ENCODE measurements around the gene SLITRK3. TPM values are rescaled to one million over a fixed set of nuclear protein-coding genes. Genes with fewer than 3 reads are reported as not detected.

Gene SLITRK3
- total RNA-seq, 1 donor from 2014 or later = 0.87 TPM

DNA sequence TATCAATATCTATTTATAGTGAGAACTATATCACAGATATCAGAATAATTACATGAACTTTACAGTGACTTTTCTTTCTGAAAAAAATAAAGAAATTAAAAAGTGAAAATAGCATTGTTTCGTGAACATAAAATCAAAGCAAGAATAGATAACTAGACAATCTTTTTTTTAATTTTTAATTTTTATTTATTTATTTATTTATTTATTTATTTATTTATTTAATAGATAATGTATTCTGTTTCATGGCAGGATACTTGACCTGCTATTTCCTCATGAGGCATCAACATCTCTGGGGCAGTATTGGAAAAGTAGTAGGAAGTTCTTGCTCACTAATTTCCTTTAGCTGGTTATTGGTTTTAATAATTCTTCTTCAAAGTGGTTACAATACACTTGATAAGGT lies 33.3 kb downstream of the SLITRK3 start:
- Mint-ChIP-seq H3K4me1 (no peaks in the 10 kb centered on the region), H3K36me3 (no peaks in the 10 kb centered on the region), H3K9me3 (peaks cover 17% of the 10 kb centered on the region), H3K27me3 (ENCODE audit: low read depth) (peaks cover 3% of the 10 kb centered on the region), H3K27ac (no peak overlapping the region), H3K4me3 (no peak overlapping the region)
- DNase-seq (ENCODE audit: low spot score in 2 of 2, unreplicated experiment in 2 of 2) = no peak
- TF ChIP-seq, protein P1, sequence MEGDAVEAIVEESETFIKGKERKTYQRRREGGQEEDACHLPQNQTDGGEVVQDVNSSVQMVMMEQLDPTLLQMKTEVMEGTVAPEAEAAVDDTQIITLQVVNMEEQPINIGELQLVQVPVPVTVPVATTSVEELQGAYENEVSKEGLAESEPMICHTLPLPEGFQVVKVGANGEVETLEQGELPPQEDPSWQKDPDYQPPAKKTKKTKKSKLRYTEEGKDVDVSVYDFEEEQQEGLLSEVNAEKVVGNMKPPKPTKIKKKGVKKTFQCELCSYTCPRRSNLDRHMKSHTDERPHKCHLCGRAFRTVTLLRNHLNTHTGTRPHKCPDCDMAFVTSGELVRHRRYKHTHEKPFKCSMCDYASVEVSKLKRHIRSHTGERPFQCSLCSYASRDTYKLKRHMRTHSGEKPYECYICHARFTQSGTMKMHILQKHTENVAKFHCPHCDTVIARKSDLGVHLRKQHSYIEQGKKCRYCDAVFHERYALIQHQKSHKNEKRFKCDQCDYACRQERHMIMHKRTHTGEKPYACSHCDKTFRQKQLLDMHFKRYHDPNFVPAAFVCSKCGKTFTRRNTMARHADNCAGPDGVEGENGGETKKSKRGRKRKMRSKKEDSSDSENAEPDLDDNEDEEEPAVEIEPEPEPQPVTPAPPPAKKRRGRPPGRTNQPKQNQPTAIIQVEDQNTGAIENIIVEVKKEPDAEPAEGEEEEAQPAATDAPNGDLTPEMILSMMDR (IDR thresholded peaks at IDR 0.05; ENCODE audit: unreplicated experiment) = no peak

DNA sequence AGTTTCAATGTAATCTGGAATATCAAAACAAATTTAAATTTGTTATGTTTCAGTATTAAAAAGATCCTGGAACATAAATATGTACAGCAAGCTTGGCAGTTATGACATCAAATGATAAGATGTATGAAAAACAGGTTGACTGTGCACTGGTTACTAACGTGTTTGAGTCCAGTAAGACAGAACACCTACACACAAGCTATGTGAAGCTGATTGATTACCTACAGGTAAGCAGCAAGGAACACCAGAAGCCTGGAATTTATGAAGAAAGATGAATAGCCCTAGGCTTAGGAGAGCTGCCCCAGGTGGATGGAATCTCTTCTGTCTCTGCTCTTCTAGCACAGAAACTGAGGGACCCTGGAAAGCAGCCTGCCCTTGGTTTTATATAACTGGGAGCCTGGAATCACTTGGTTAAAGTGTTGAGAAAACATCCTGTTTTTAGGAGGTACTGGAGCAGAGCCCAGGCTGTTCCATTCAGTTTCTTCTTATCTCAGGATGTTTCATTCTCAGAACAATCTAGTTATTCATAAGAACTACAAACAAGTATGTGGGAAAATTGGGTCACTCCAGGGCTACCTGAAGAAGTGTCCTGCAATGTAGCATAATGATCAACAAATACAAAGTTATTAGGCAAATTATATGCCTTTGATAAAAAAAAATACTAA lies 36.3 kb downstream of the SLITRK3 start:
- H3K27me3 Mint-ChIP-seq (ENCODE audit: low read depth) = no peaks in the 10 kb centered on the region
- H3K4me3 Mint-ChIP-seq = no peak overlapping the region
- H3K27ac Mint-ChIP-seq = no peak overlapping the region
- H3K36me3 Mint-ChIP-seq = no peaks in the 10 kb centered on the region
- peaks cover 7% of the 10 kb centered on the region for H3K4me1 Mint-ChIP-seq
- no peak for DNase-seq (ENCODE audit: low spot score in 2 of 2, unreplicated experiment in 2 of 2)
- TF ChIP-seq, protein P1 (IDR thresholded peaks at IDR 0.05; ENCODE audit: unreplicated experiment) = no peak
- no peaks in the 10 kb centered on the region for H3K9me3 Mint-ChIP-seq

DNA sequence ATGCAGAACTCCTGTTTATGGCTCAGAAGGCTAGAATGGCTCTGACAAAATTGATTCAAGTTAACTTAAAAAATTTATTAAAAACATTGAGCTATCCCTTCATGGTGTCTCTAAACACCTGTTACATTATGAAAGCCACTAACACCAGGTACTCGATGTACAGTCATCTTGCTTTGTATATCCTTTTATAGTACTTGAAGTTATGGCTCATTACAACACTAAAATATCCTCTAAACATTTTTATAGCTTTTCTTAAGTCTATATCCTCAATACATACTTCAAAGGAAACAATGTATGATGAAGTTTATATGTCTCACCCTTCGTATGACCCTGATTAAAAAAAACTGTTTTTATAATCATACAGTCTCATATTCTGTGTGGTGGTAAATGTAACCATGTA lies 38.2 kb downstream of the SLITRK3 start:
- TF ChIP-seq, protein P1 (IDR thresholded peaks at IDR 0.05; ENCODE audit: unreplicated experiment) = no peak
- no peaks in the 10 kb centered on the region for H3K27me3 Mint-ChIP-seq (ENCODE audit: low read depth)
- DNase-seq (ENCODE audit: low spot score in 2 of 2, unreplicated experiment in 2 of 2) = no peak

DNA sequence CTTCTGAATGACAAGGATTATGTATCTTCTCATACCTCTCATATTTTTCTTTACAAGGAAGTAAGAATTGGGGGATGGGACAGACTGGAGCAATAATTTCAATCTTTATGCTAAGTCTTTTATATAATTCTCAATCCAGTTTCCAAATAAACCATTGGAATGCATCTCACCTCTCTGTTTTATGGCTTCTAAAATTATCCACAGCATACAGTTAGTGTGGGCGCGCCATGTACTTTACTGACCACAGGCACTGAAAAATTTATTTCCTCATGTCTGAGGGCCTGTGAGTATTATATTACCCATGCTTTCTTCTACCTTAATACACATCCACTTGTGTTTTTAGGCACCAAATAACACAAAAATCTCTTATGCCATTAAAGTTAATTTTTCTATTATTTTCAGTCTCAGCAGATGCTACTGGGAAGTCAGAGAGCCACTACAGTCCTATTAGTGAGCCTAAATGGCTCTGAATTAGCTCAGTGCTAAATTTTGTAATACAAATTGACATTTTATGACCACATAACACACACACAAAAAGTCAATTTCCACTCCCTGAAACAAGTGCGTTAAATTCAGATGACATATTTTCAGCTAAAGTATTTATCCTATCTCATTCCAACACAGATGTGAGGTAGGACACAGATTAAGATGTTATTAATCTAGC lies 39.3 kb downstream of the SLITRK3 start:
- Mint-ChIP-seq H3K36me3 (no peaks in the 10 kb centered on the region), H3K27me3 (ENCODE audit: low read depth) (no peaks in the 10 kb centered on the region), H3K27ac (no peak overlapping the region), H3K4me1 (peaks cover 7% of the 10 kb centered on the region), H3K4me3 (no peak overlapping the region), H3K9me3 (no peaks in the 10 kb centered on the region)
- TF ChIP-seq, protein P1 (IDR thresholded peaks at IDR 0.05; ENCODE audit: unreplicated experiment) = no peak
- no peak for DNase-seq (ENCODE audit: low spot score in 2 of 2, unreplicated experiment in 2 of 2)

More for the DNA sequence above, 38.2 kb downstream of the SLITRK3 start:
- no peaks in the 10 kb centered on the region for H3K9me3 Mint-ChIP-seq
- no peak overlapping the region for H3K4me3 Mint-ChIP-seq
- H3K36me3 Mint-ChIP-seq = no peaks in the 10 kb centered on the region
- no peak overlapping the region for H3K27ac Mint-ChIP-seq
- H3K4me1 Mint-ChIP-seq = peaks cover 7% of the 10 kb centered on the region

DNA sequence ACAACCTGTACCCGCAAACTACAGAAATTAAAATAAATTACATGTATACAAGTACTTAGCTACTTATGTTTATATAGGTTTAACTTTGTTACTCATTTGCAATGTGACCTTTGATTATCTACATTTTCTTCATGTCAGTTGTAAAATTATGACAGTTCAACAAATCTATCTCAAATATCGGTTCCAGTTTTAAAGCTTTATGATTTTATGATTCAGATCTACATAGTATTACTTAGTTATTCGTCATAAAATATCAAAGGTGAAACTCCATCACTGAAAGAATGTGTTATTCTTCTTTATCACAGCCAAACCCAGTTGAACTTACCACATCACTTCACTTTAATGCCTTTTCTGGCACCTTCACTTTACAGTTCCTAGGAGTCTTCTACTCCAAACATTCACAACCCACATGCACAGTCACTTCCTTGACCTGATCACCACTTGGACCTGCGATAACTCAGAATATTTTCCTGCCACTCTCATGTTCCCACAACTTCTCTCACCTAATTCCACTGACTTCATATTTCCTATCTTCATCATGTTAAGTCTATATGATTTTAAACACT lies 47.2 kb downstream of the SLITRK3 start:
- no peaks in the 10 kb centered on the region for H3K27me3 Mint-ChIP-seq (ENCODE audit: low read depth)
- peaks cover 4% of the 10 kb centered on the region for H3K9me3 Mint-ChIP-seq
- no peak overlapping the region for H3K4me3 Mint-ChIP-seq
- H3K36me3 Mint-ChIP-seq = no peaks in the 10 kb centered on the region
- no peaks in the 10 kb centered on the region for H3K4me1 Mint-ChIP-seq
- TF ChIP-seq, protein P1 (IDR thresholded peaks at IDR 0.05; ENCODE audit: unreplicated experiment) = no peak
- no peak overlapping the region for H3K27ac Mint-ChIP-seq
- DNase-seq (ENCODE audit: low spot score in 2 of 2, unreplicated experiment in 2 of 2) = no peak
